K562 (cell line): ENCODE results near the gene SPTBN4. TPM values are rescaled to one million over a fixed set of nuclear protein-coding genes. Genes with fewer than 3 reads are reported as not detected.
A peak's percentile ranks its signal among the peaks of the same experiment; 100 is the strongest.

Experiments
- CBX3 ChIP-seq, 2 experiments: IDR thresholded peaks; 1 replicate in 1 of 2; 2 replicates in 1 of 2; pipeline ENCODE4 v1.6.1; 2012; ENCODE audit warnings: inconsistent platforms in 2 of 2, low read length in 2 of 2, borderline replicate concordance in 1 of 2, control low read depth in 1 of 2
- HDAC2 ChIP-seq: fragments of 450-650 bp; IDR thresholded peaks from 2 replicates; pipeline ENCODE4 v1.6.1; 2016; ENCODE audit warnings: mild to moderate bottlenecking
- HNRNPL ChIP-seq: fragments of 200-400 bp; formaldehyde crosslinking; IDR thresholded peaks from 2 replicates; pipeline ENCODE4 v1.6.1; 2017; ENCODE audit warnings: low read depth, mild to moderate bottlenecking, low read length
- L3MBTL2 ChIP-seq: fragments of 450-650 bp; IDR thresholded peaks from 2 replicates; pipeline ENCODE4 v1.6.1; 2016; ENCODE audit warnings: mild to moderate bottlenecking, moderate library complexity
- NR2C2 ChIP-seq, 2 experiments: fragments of 200-800 bp in 1 of 2; sonication (Bioruptor generic) in 1 of 2; sonication (generic) in 1 of 2; formaldehyde crosslinking in 1 of 2; IDR thresholded peaks; 2 replicates each; pipeline versions ENCODE4 v1.6.1 to v1.8.0; 2016 to 2022; ENCODE audit warnings: mild to moderate bottlenecking in 1 of 2, missing compliant biosample characterization in 1 of 2, missing genetic modification characterization in 1 of 2, missing genetic modification reagents in 1 of 2
- PHF21A ChIP-seq: fragments of 450-650 bp; IDR thresholded peaks from 2 replicates; pipeline ENCODE4 v1.6.1; 2017; ENCODE audit warnings: low read depth, borderline replicate concordance
- POLR2AphosphoS2 ChIP-seq: IDR thresholded peaks from 2 replicates; pipeline ENCODE4 v1.6.1; 2012; ENCODE audit warnings: low read length, improper control_type of control experiment
- RBFOX2 ChIP-seq: fragments of 200-400 bp; formaldehyde crosslinking; IDR thresholded peaks from 2 replicates; pipeline ENCODE4 v1.6.1; 2017; ENCODE audit warnings: low read depth, mild to moderate bottlenecking, low read length, moderate library complexity
- RCOR1 ChIP-seq, 2 experiments: IDR thresholded peaks; 2 replicates each; pipeline ENCODE4 v1.6.1; 2012; ENCODE audit warnings: low read depth in 2 of 2, low read length in 2 of 2, borderline replicate concordance in 1 of 2, improper control_type of control experiment in 1 of 2
- SMARCA4 ChIP-seq: fragments of 450-650 bp; IDR thresholded peaks from 2 replicates; pipeline ENCODE4 v1.6.1; 2016
- SMARCE1 ChIP-seq: fragments of 450-650 bp; IDR thresholded peaks from 2 replicates; pipeline ENCODE4 v1.7.1; 2016; ENCODE audit warnings: mild to moderate bottlenecking
- STAT5A ChIP-seq: IDR thresholded peaks from 2 replicates; pipeline ENCODE4 v1.6.1; 2012; ENCODE audit warnings: low read length, inconsistent platforms, borderline replicate concordance
- THAP12 ChIP-seq: fragments of 250-450 bp; sonication (Bioruptor Pico); IDR thresholded peaks from 2 replicates; pipeline ENCODE4 v1.9.0; 2021; ENCODE audit warnings: mild to moderate bottlenecking, inconsistent platforms
- ZFX ChIP-seq: sonication (generic); formaldehyde crosslinking; IDR thresholded peaks from 2 replicates; pipeline ENCODE4 v1.8.0; 2022; ENCODE audit warnings: mild to moderate bottlenecking, missing genetic modification reagents, moderate library complexity
- ZNF175 ChIP-seq: fragments of 200-800 bp; sonication (Bioruptor generic); IDR thresholded peaks from 2 replicates; pipeline ENCODE4 v1.6.1; 2016; ENCODE audit warnings: low read depth, mild to moderate bottlenecking, missing genetic modification characterization, missing compliant biosample characterization
- polyA plus RNA-seq, 8 experiments: library from polyadenylated mRNA; depleted of rRNA in 4 of 8; stranded (reverse) in 5 of 8; unstranded in 3 of 8; fragments of >200 nt; fragmentation: Nextera tagmentation in 2 of 8; fragmentation: Illumina TruSeq in 1 of 8; extraction: Ambion mirVana in 2 of 8; extraction: Trizol in 1 of 8; gene quantifications; 2 replicates each; pipeline versions ENCODE4 v1.2.1 to v1.2.3, GENCODE V29; 2011 to 2014; ENCODE audit warnings: inconsistent platforms in 1 of 8, missing spikeins in 1 of 8
- total RNA-seq, 7 experiments: library from RNA; depleted of rRNA in 6 of 7; stranded (reverse); fragments of >200 nt in 6 of 7; fragmentation: Illumina TruSeq in 2 of 7; extraction: Trizol in 2 of 7; gene quantifications; 2 replicates each; pipeline versions ENCODE4 v1.2.1 to v1.2.3, GENCODE V29; 2011 to 2021; ENCODE audit warnings: low replicate concordance in 1 of 7
- TF ChIP-seq, protein P1 (sequence below): fragments of 250-450 bp; sonication (Bioruptor Pico); IDR thresholded peaks from 2 replicates; pipeline ENCODE4 v1.5.1; 2021; ENCODE audit warnings: mild to moderate bottlenecking
- TF ChIP-seq, protein P2 (sequence below): fragments of 250-450 bp; sonication (Bioruptor Pico); IDR thresholded peaks from 2 replicates; pipeline ENCODE4 v1.5.0; 2020; ENCODE audit warnings: mild to moderate bottlenecking, borderline replicate concordance
- TF ChIP-seq, protein P3 (sequence below): fragments of 250-450 bp; sonication (Bioruptor Pico); IDR thresholded peaks from 2 replicates; pipeline ENCODE4 v1.8.0; 2022; ENCODE audit warnings: inconsistent platforms, mild to moderate bottlenecking, moderate library complexity, borderline replicate concordance

The SPTBN4 gene
- total and polyA plus RNA-seq, 9 of the 15 experiments (the other 6 are each of a cell fraction or from before 2014, with no cell fraction given) = 0.01 to 1.5 (median 0.86) TPM

DNA sequence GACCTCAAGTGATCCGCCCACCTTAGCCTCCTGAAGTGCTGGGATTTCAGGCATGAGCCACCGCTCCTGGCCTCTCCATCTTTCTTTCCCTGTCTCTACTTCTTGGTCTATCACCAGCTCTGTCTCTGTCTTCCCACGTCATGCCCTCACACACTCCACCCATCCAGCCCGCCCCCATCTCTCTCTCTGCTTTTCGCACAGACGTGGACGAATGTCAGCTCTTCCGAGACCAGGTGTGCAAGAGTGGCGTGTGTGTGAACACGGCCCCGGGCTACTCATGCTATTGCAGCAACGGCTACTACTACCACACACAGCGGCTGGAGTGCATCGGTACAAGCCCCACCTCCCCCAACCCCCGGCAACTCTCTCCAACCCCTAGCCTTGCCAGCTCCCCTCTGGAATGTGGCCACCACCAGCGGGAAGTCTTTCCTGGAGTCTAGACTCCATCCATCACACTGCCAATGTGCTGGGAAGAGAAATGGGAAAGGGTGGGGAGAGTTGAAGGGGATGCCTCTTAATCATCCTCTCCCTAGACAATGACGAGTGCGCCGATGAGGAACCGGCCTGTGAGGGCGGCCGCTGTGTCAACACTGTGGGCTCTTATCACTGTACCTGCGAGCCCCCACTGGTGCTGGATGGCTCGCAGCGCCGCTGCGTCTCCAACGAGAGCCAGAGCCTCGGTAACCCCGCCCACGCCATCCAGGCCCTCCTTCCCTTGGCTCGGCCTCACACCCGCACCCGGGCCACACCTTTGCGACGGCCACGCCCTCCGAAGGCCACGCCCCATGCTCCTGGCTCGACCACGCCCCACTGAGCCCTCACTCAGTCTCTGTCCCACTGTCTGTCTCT lies 156.8 kb downstream of the SPTBN4 start (continued):
- peak; percentile 73; the same call in 1 of the 2 replicates for TF ChIP-seq THAP12 (CRISPR knock-in tag)
- peak; percentile 50 for TF ChIP-seq RBFOX2
- TF ChIP-seq, protein P1, sequence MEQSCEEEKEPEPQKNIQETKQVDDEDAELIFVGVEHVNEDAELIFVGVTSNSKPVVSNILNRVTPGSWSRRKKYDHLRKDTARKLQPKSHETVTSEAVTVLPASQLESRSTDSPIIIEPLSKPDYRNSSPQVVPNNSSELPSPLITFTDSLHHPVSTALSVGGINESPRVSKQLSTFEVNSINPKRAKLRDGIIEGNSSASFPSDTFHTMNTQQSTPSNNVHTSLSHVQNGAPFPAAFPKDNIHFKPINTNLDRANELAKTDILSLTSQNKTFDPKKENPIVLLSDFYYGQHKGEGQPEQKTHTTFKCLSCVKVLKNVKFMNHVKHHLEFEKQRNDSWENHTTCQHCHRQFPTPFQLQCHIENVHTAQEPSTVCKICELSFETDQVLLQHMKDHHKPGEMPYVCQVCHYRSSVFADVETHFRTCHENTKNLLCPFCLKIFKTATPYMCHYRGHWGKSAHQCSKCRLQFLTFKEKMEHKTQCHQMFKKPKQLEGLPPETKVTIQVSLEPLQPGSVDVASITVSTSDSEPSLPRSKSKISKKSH (CRISPR knock-in tag) = no peak
- no peak for TF ChIP-seq STAT5A
- peak; percentile 42; the same call in 1 of the 2 replicates for TF ChIP-seq L3MBTL2
- TF ChIP-seq RCOR1 (IDR thresholded peaks at IDR 0.05; ENCODE audit: borderline replicate concordance in 1 of 2, low read depth in 2 of 2, low read length in 2 of 2) = peak; percentile 28 to 87; a peak in 3 of 4 replicates
- no peak for TF ChIP-seq ZNF175
- TF ChIP-seq PHF21A = no peak
- 0 out of 3 replicates have a peak, but pooled peaks of 1 of the 2 experiments have one; percentile 16 for TF ChIP-seq CBX3 (IDR thresholded peaks at IDR 0.05; ENCODE audit: borderline replicate concordance in 1 of 2, low read length in 2 of 2)
- no peak for TF ChIP-seq HNRNPL
- TF ChIP-seq NR2C2 (CRISPR knock-in tag; IDR thresholded peaks at IDR 0.05) = peak; percentile 21; the same call in 1 of the 2 replicates
- no peak for TF ChIP-seq NR2C2 (tag; IDR thresholded peaks at IDR 0.05)
- TF ChIP-seq ZFX (CRISPR knock-in tag) = 0 out of 2 replicates have a peak, but pooled peaks have one; percentile 12
- TF ChIP-seq SMARCA4 = peak; percentile 71
- TF ChIP-seq, protein P2, sequence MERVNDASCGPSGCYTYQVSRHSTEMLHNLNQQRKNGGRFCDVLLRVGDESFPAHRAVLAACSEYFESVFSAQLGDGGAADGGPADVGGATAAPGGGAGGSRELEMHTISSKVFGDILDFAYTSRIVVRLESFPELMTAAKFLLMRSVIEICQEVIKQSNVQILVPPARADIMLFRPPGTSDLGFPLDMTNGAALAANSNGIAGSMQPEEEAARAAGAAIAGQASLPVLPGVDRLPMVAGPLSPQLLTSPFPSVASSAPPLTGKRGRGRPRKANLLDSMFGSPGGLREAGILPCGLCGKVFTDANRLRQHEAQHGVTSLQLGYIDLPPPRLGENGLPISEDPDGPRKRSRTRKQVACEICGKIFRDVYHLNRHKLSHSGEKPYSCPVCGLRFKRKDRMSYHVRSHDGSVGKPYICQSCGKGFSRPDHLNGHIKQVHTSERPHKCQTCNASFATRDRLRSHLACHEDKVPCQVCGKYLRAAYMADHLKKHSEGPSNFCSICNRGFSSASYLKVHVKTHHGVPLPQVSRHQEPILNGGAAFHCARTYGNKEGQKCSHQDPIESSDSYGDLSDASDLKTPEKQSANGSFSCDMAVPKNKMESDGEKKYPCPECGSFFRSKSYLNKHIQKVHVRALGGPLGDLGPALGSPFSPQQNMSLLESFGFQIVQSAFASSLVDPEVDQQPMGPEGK (CRISPR knock-in tag) = no peak
- peak; percentile 92 for TF ChIP-seq POLR2AphosphoS2
- TF ChIP-seq SMARCE1 = peak; percentile 59; the same call in 1 of the 2 replicates
- TF ChIP-seq, protein P3, sequence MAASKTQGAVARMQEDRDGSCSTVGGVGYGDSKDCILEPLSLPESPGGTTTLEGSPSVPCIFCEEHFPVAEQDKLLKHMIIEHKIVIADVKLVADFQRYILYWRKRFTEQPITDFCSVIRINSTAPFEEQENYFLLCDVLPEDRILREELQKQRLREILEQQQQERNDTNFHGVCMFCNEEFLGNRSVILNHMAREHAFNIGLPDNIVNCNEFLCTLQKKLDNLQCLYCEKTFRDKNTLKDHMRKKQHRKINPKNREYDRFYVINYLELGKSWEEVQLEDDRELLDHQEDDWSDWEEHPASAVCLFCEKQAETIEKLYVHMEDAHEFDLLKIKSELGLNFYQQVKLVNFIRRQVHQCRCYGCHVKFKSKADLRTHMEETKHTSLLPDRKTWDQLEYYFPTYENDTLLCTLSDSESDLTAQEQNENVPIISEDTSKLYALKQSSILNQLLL = no peak
- 0 out of 2 replicates have a peak, but pooled peaks have one; percentile 61 for TF ChIP-seq HDAC2
